ENCODE data around the gene COL23A1. TPM values are rescaled to one million over a fixed set of nuclear protein-coding genes. Genes with fewer than 3 reads are reported as not detected.

COL23A1 gene
- total and polyA plus RNA-seq, 2 of the 8 experiments (the other 6 are each of a cell fraction or from before 2014, with no cell fraction given), result 3.1 to 4.7 TPM

GRCh38 chr5:178261666-178262600 is 328.3 kb downstream of the COL23A1 start (continued):
- TF ChIP-seq NANOG (IDR thresholded peaks at IDR 0.05; ENCODE audit: insufficient read depth, low read depth, low read length, poor library complexity, severe bottlenecking), result no peak
- TF ChIP-seq SRF (IDR thresholded peaks at IDR 0.05; ENCODE audit: low read depth, low read length), result no peak
- TF ChIP-seq HDAC2 (IDR thresholded peaks at IDR 0.05; ENCODE audit: borderline replicate concordance in 1 of 2, low read depth in 2 of 2, low read length in 2 of 2), result no peak
- TF ChIP-seq, protein P1, sequence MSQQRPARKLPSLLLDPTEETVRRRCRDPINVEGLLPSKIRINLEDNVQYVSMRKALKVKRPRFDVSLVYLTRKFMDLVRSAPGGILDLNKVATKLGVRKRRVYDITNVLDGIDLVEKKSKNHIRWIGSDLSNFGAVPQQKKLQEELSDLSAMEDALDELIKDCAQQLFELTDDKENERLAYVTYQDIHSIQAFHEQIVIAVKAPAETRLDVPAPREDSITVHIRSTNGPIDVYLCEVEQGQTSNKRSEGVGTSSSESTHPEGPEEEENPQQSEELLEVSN (IDR thresholded peaks at IDR 0.05), result no peak
- TF ChIP-seq KDM1A (IDR thresholded peaks at IDR 0.05; ENCODE audit: borderline replicate concordance, low read length), result no peak
- no peak for TF ChIP-seq BACH1 (IDR thresholded peaks at IDR 0.05; ENCODE audit: low read length)

All from H1 (cell line).